ENCODE results near the gene MAMDC2.
"Not testable (repeated sequence)": the region's sequence is repeated elsewhere in the genome, so short reads cannot be mapped to it uniquely, and the experiment has no call there.

Gene MAMDC2

GRCh38 chr9:70192707-70193106 lies 149.1 kb downstream of the MAMDC2 start:
- H3K9me3 Mint-ChIP-seq (ENCODE audit: low read depth) = peaks cover 28% of the 10 kb centered on the region
- H3K36me3 Mint-ChIP-seq = peaks cover 14% of the 10 kb centered on the region
- no peak overlapping the region for H3K4me3 Mint-ChIP-seq
- H3K4me1 Mint-ChIP-seq (ENCODE audit: low read depth) = no peaks in the 10 kb centered on the region
- H3K27ac Mint-ChIP-seq = no peak overlapping the region
- H3K27me3 Mint-ChIP-seq = peaks cover 7% of the 10 kb centered on the region

- peaks cover 15% of the 10 kb centered on the region for H3K9me3 Mint-ChIP-seq (ENCODE audit: low read depth)
- H3K4me1 Mint-ChIP-seq (ENCODE audit: low read depth) = no peaks in the 10 kb centered on the region
- peaks cover 7% of the 10 kb centered on the region for H3K27me3 Mint-ChIP-seq
- H3K27ac Mint-ChIP-seq = no peak overlapping the region
- peaks cover 11% of the 10 kb centered on the region for H3K36me3 Mint-ChIP-seq
- no peak overlapping the region for H3K4me3 Mint-ChIP-seq
Observed at GRCh38 chr9:70195456-70195855, 151.8 kb downstream of the MAMDC2 start.

GRCh38 chr9:70197216-70198044 lies 153.8 kb downstream of the MAMDC2 start:
- H3K27me3 Mint-ChIP-seq = peaks cover 3% of the 10 kb centered on the region
- H3K9me3 Mint-ChIP-seq (ENCODE audit: low read depth) = peaks cover 10% of the 10 kb centered on the region
- no peak overlapping the region for H3K4me3 Mint-ChIP-seq
- no peaks in the 10 kb centered on the region for H3K4me1 Mint-ChIP-seq (ENCODE audit: low read depth)
- peaks cover 8% of the 10 kb centered on the region for H3K36me3 Mint-ChIP-seq
- no peak overlapping the region for H3K27ac Mint-ChIP-seq

- H3K27me3 Mint-ChIP-seq; H3K4me3 Mint-ChIP-seq; H3K9me3 Mint-ChIP-seq (ENCODE audit: low read depth); H3K27ac Mint-ChIP-seq; H3K36me3 Mint-ChIP-seq; H3K4me1 Mint-ChIP-seq (ENCODE audit: low read depth): not testable (repeated sequence)
Observed at GRCh38 chr9:70204743-70205142, 161.1 kb downstream of the MAMDC2 start.

- Mint-ChIP-seq H3K36me3 (no peaks in the 10 kb centered on the region), H3K9me3 (ENCODE audit: low read depth) (peaks cover 10% of the 10 kb centered on the region), H3K27me3 (no peaks in the 10 kb centered on the region)
Observed at GRCh38 chr9:70205366-70206020, 161.8 kb downstream of the MAMDC2 start.

GRCh38 chr9:70217029-70217428 lies 173.4 kb downstream of the MAMDC2 start:
- H3K27me3 Mint-ChIP-seq = no peaks in the 10 kb centered on the region
- peaks cover 38% of the 10 kb centered on the region for H3K36me3 Mint-ChIP-seq
- no peak overlapping the region for H3K27ac Mint-ChIP-seq
- H3K4me3 Mint-ChIP-seq = no peak overlapping the region
- no peaks in the 10 kb centered on the region for H3K4me1 Mint-ChIP-seq (ENCODE audit: low read depth)
- peaks cover 22% of the 10 kb centered on the region for H3K9me3 Mint-ChIP-seq (ENCODE audit: low read depth)

More at GRCh38 chr9:70205366-70206020, 161.8 kb downstream of the MAMDC2 start:
- Mint-ChIP-seq H3K27ac (no peak overlapping the region), H3K4me1 (ENCODE audit: low read depth) (no peaks in the 10 kb centered on the region), H3K4me3 (no peak overlapping the region)

GRCh38 chr9:70218767-70219166 lies 175.1 kb downstream of the MAMDC2 start:
- Mint-ChIP-seq H3K27ac (no peak overlapping the region), H3K27me3 (no peaks in the 10 kb centered on the region), H3K4me3 (no peak overlapping the region), H3K36me3 (peaks cover 32% of the 10 kb centered on the region), H3K4me1 (ENCODE audit: low read depth) (no peaks in the 10 kb centered on the region), H3K9me3 (ENCODE audit: low read depth) (peaks cover 12% of the 10 kb centered on the region)

- Mint-ChIP-seq H3K4me1 (ENCODE audit: low read depth) (no peaks in the 10 kb centered on the region), H3K9me3 (ENCODE audit: low read depth) (no peaks in the 10 kb centered on the region), H3K36me3 (peaks cover 18% of the 10 kb centered on the region), H3K27me3 (no peaks in the 10 kb centered on the region), H3K4me3 (no peak overlapping the region), H3K27ac (no peak overlapping the region)
Observed at GRCh38 chr9:70220216-70220615, 176.6 kb downstream of the MAMDC2 start.

- peaks cover 9% of the 10 kb centered on the region for H3K36me3 Mint-ChIP-seq
- H3K27me3 Mint-ChIP-seq = no peaks in the 10 kb centered on the region
- H3K9me3 Mint-ChIP-seq (ENCODE audit: low read depth) = no peaks in the 10 kb centered on the region
- no peak overlapping the region for H3K4me3 Mint-ChIP-seq
- H3K27ac Mint-ChIP-seq = no peak overlapping the region
- no peaks in the 10 kb centered on the region for H3K4me1 Mint-ChIP-seq (ENCODE audit: low read depth)
Observed at GRCh38 chr9:70222354-70222753, 178.7 kb downstream of the MAMDC2 start.

- Mint-ChIP-seq H3K4me3 (no peak overlapping the region), H3K27ac (no peak overlapping the region), H3K9me3 (ENCODE audit: low read depth) (no peaks in the 10 kb centered on the region), H3K4me1 (ENCODE audit: low read depth) (no peaks in the 10 kb centered on the region), H3K36me3 (peaks cover 12% of the 10 kb centered on the region), H3K27me3 (peaks cover 3% of the 10 kb centered on the region)
Observed at GRCh38 chr9:70228118-70228517, 184.5 kb downstream of the MAMDC2 start.

- no peak overlapping the region for H3K27ac Mint-ChIP-seq
- H3K36me3 Mint-ChIP-seq = peaks cover 17% of the 10 kb centered on the region
- no peaks in the 10 kb centered on the region for H3K9me3 Mint-ChIP-seq (ENCODE audit: low read depth)
- H3K4me1 Mint-ChIP-seq (ENCODE audit: low read depth) = no peaks in the 10 kb centered on the region
- H3K4me3 Mint-ChIP-seq = no peak overlapping the region
- H3K27me3 Mint-ChIP-seq = peaks cover 4% of the 10 kb centered on the region
Observed at GRCh38 chr9:70228611-70229010, 185.0 kb downstream of the MAMDC2 start.

GRCh38 chr9:70229026-70229425 lies 185.4 kb downstream of the MAMDC2 start:
- H3K36me3 Mint-ChIP-seq = peaks cover 21% of the 10 kb centered on the region
- H3K4me3 Mint-ChIP-seq = no peak overlapping the region
- no peaks in the 10 kb centered on the region for H3K9me3 Mint-ChIP-seq (ENCODE audit: low read depth)
- peaks cover 2% of the 10 kb centered on the region for H3K4me1 Mint-ChIP-seq (ENCODE audit: low read depth)
- peaks cover 6% of the 10 kb centered on the region for H3K27me3 Mint-ChIP-seq
- H3K27ac Mint-ChIP-seq = no peak overlapping the region

- Mint-ChIP-seq H3K4me3 (no peak overlapping the region), H3K36me3 (peaks cover 21% of the 10 kb centered on the region), H3K27ac (no peak overlapping the region), H3K27me3 (peaks cover 6% of the 10 kb centered on the region), H3K9me3 (ENCODE audit: low read depth) (no peaks in the 10 kb centered on the region), H3K4me1 (ENCODE audit: low read depth) (peaks cover 2% of the 10 kb centered on the region)
Observed at GRCh38 chr9:70229579-70229978, 185.9 kb downstream of the MAMDC2 start.

GRCh38 chr9:70232476-70232875 lies 188.8 kb downstream of the MAMDC2 start:
- H3K36me3 Mint-ChIP-seq = peaks cover 22% of the 10 kb centered on the region
- peaks cover 6% of the 10 kb centered on the region for H3K27me3 Mint-ChIP-seq
- no peak overlapping the region for H3K4me3 Mint-ChIP-seq
- H3K4me1 Mint-ChIP-seq (ENCODE audit: low read depth) = peaks cover 2% of the 10 kb centered on the region
- H3K9me3 Mint-ChIP-seq (ENCODE audit: low read depth) = no peaks in the 10 kb centered on the region
- H3K27ac Mint-ChIP-seq = no peak overlapping the region

GRCh38 chr9:70234208-70234607 lies 190.6 kb downstream of the MAMDC2 start:
- not testable (repeated sequence) for H3K27ac Mint-ChIP-seq; H3K27me3 Mint-ChIP-seq; H3K4me1 Mint-ChIP-seq (ENCODE audit: low read depth); H3K9me3 Mint-ChIP-seq (ENCODE audit: low read depth); H3K4me3 Mint-ChIP-seq
- peaks cover 23% of the 10 kb centered on the region for H3K36me3 Mint-ChIP-seq
